Stimulated activated CD8-positive, alpha-beta memory T cell treated with anti-CD3 and anti-CD28 coated beads, Interleukin-12 subunit alpha, Interleukin-12 subunit beta, amount 100 ng/mL, for 1 hour (primary cell): ENCODE data around the gene RNU6-1.

Source experiments
- DNase-seq: peaks from one replicate; pipeline ENCODE4 v3.0.0-alpha.2; 2020; ENCODE audit warnings: low read depth

Gene RNU6-1

GRCh38 chr15:67820992-67821783 lies 18.7 kb downstream of the RNU6-1 start:
- no peak for DNase-seq

DNA sequence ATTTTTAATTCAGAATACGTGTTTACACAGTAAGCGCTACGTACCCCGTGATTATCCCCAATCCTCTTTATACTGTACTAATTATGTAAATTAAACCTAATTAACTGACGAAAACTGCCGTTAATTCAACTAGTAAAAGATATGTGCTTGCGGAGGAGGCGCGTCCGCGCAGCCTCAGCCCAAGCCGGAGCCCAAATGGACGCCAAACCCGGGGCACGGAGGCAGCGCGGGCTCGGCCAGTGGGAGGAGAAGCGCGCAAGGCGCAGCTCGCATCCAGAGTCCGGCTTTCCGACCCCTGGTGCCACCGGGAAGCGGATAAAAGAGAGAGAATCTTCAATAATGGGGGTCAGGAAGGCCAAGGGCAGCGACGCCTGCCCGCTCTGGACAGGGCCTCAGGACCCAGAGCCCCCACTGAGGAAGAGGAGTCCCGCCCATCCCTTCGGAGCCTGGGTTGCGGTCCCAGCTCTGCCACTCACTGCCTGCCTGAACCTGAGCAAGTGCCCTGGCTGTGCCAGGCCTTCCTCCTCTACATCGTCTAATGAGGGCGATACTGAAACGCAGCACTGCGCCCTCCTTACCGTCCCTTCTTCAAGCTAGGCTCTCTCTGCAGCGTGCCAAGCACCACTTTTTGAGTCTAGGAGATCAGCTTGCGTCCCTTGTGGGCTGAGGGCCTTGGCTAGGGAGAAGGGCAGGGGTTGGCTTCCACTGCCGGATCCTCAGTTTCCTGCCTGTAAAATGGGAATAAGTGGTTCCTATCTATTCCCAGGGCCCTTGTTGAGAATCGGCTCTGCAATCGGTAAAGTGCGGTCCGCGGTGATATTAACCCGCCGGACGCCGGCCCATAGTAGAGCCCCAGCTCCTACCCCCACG lies 19.5 kb downstream of the RNU6-1 start:
- no peak for DNase-seq

DNA sequence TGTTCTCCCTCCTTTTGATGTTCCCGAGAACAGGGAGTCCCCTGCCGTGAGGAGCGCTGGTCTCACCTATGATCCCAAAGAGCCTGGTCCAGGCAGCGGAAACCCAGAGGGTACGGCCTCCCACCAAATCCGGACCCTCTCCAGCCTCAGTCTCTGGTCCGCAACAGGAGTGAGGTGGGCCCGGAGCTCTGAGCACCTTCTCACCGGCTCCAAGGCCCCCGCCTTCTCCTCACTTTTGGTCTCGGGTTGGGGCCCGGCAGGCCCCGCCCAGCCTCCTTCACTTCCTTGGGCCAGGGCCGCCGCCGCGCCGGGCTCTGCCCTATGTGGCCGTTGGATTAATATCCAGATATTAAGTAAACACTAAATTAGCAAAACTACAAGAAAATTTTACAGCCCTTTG lies 20.2 kb downstream of the RNU6-1 start:
- DNase-seq = no peak

DNA sequence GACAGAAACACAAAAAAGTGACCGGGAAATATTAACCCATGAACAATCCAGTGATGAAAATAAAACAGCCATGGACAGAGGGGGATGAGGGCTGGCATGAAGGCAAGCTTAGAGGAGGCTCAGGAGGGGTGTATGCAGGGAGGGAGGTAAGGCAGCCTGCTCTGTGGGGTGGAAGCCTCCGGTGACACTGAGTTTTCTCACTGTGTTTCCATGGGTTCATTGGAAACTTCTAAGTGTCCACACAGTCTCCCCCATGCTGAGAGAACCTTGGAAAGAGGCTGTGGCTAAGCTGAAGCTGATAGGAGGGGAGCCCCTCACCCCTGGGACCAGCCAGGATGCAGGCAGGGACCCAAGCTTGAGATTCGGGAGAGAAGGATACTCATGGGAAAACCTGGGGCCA lies 21.4 kb downstream of the RNU6-1 start:
- DNase-seq = no peak

DNA sequence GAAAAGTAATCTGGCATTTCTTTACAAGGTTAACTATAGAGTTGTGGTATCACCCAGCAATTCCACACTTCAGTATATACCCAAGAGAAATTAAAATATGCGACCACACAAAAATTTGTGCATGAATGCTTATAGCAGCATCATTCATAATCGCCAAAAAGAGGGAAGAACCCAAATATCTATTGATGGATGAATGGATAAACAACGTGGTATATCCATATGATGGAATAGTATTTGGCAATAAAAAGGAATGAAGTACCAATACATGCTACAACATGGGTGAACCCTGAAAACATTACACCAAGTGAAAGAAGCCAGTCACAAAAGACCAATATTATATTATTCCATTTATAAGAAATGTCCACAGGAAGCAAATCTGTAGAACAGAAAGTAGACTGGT lies 23.2 kb downstream of the RNU6-1 start:
- no peak for DNase-seq

- no peak for DNase-seq
These were observed 24.7 kb downstream of the RNU6-1 start for GRCh38 chr15:67815036-67815592.

- DNase-seq = no peak
These were observed 26.7 kb downstream of the RNU6-1 start for GRCh38 chr15:67813104-67813634.

DNA sequence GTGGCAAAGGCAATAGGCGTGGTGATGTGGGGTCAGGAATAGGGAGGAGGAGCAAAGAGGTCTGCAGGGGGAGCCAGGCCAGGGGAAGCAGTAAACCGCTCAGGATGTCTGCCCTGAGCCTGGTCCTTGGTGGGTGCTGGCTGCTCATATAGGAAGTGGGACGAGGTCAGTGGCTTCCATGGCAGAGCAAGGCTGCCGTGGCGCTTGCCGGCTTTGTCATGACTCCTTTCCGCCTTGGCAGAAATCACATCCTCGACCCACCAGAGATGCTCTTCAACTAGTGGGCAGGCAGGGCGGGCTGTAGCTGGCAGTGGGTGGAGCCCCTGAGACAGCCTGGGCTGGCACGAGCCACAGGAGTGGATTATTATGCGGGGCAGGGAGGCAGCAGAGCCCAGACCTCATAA lies 27.6 kb downstream of the RNU6-1 start:
- DNase-seq = no peak

DNA sequence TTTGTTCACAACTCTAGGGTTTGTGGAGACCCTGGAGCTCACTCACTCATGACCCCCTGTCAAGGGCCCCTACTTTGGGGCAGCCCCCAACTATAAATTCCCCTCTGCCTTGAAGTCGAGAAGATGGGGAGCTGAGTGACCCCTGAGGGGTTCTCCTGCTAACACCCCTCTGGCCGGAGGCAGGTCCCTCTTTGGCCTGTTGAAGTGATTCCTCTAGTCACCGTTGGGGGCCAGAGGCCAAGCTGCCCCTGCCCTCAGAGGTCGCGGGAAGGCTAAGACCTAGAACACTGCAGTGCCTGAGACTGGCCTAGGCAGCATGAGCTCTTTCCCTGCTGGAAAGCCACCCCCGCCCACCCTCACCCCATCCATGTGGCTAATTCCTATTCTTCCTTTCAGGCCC lies 30.0 kb downstream of the RNU6-1 start:
- DNase-seq = no peak

DNA sequence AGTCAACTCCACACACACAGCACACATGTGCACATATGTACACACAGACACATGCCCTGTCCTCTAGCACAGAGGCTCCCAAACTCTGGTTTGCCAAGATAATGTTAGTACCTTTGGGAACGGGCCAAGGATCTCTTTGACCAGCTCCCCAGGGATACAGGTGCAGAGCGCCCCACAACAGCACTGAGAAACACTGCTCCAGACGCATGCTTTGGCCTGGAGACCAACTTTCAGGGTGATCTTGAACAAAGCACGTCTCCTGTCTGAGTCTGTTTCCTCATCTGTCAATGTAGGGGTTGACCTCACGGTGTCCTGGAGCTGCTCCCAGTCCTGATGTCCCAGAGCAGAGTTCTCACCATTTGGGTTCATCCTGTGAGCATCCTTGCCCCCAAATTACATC lies 30.4 kb downstream of the RNU6-1 start:
- no peak for DNase-seq

DNA sequence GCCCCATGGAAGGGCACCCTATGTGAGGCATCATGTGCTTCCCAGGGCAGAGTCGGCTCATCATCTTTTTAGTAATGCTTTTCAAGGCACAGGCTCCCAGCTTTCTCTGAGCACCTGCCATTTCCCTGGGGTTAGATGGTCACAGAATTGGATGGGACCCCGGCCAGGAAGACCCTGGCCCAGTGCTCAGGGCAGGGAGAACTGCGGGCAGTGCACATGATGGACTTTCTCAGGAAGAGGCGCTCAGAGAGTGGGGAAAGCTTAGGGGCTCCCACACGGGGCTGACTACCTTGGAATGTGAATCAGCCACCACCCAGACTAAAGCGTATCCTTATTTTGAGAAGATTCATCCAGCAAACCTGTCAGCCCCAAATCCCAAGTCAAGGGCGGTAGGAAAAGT lies 31.0 kb downstream of the RNU6-1 start:
- DNase-seq = no peak

DNA sequence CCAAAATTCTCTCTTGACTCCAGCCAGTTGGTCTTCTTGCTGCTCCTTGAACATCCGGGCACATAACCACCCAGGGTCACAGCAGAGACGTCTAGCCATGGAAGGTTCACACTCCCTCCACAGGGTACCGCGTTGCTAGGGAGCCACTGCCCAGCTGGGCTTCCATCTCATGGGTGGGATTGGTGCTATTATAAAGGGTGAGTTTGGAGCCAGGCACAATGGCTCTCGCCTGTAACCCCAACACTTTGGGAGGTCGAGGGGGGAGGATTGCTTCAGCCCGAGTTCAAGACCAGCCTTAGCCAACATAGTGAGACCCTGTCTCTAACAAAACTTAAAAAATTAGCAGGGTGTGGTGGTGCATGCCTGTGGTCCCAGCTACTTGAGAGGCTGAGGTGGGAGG lies 32.0 kb downstream of the RNU6-1 start:
- no peak for DNase-seq

DNA sequence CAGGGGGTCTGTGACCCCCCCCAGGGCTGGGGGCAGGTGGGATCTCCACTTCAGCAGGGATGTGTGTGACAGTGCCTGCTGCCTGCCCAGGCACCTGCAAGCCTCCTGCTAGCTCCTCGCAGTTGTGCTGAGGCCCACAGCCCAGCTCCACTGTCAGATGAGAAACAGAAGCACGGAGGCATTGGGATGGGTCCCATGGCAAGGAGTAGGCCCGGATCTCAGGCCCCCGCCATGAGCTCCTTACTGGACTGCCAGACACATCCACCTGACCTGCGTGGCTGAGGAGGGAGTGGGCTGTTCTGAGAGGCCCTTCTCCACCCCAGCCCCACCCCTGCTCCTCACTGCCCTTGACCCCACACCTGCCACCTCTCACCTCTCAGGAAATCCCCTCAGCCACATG lies 32.7 kb downstream of the RNU6-1 start:
- no peak for DNase-seq

GRCh38 chr15:67806536-67806935 lies 33.3 kb downstream of the RNU6-1 start:
- DNase-seq = no peak

GRCh38 chr15:67805666-67806516 lies 34.0 kb downstream of the RNU6-1 start:
- DNase-seq = no peak

DNA sequence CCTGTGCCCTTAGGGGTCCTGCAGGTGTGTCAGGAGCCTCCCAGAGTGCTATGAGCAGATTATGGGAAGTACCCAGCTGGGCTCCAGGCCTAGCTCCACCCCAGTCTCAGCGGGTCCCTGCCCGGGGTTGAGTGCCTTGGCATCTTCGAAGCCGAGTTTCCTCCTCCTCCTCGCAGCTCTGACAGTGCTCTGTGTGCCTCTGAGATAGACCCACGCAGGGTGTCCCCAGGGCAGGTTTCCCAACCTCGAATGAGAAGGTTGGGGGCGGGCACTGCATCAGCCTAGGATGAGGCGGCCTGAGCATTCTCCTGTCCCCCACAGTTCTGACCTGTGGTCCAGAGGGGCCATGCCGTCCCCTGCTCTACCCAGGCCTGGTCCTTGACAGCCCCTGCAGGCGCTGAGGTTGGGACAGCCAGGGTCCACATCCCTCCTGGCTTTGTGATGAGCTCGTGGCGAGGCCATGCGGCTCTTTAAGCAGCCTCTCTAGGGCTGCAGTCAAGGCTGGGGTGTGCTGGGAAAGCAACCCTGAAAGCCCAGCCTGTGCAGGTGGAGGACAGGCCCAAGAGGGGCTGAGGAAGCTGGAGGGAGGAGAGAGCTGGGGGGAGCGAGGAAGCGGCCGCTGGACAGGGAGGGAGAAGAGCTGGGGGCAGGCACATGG lies 34.7 kb downstream of the RNU6-1 start:
- DNase-seq = no peak

DNA sequence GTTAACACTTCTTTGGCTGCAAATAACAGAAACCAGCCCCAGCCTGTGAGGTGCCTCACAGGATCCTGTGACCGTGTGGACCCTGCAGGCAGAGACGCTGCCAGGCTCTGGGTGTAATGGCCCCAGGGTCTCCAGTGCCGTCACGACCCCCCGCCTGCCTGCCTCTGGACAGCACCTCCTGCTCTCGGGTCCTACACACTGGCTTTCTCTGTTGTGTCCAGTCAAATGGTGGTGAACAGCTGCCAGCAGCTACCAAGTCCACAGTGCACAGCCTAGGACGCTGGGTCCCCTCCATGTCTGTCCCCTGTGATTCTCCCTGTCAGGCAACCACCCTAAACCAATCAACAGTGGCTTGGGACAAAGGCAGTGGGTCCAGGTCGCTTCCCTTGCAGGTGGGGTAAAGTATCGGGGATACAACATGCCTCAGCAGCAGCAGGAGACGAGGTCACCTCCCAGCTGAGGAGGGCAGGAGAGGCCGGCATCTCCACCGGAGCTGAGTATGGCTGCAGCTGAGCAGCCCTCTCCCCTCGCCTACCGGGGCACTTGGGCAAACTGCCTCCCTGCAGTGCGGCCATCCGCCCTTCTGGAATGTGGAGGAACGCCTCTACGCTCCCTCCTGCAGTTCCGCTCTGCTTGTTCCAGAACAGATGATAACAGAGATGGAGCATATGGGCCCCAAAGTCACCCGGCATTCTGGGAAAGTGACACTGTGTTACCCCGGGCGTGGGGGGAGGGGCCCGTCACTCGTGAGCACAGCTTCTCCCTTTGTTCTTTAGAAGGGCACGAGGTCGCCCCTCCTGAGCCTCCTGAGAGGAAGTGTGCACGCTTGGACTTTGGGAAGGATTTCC lies 35.6 kb downstream of the RNU6-1 start:
- no peak for DNase-seq

- no peak for DNase-seq
These were observed 36.5 kb downstream of the RNU6-1 start for GRCh38 chr15:67803299-67803698.

DNA sequence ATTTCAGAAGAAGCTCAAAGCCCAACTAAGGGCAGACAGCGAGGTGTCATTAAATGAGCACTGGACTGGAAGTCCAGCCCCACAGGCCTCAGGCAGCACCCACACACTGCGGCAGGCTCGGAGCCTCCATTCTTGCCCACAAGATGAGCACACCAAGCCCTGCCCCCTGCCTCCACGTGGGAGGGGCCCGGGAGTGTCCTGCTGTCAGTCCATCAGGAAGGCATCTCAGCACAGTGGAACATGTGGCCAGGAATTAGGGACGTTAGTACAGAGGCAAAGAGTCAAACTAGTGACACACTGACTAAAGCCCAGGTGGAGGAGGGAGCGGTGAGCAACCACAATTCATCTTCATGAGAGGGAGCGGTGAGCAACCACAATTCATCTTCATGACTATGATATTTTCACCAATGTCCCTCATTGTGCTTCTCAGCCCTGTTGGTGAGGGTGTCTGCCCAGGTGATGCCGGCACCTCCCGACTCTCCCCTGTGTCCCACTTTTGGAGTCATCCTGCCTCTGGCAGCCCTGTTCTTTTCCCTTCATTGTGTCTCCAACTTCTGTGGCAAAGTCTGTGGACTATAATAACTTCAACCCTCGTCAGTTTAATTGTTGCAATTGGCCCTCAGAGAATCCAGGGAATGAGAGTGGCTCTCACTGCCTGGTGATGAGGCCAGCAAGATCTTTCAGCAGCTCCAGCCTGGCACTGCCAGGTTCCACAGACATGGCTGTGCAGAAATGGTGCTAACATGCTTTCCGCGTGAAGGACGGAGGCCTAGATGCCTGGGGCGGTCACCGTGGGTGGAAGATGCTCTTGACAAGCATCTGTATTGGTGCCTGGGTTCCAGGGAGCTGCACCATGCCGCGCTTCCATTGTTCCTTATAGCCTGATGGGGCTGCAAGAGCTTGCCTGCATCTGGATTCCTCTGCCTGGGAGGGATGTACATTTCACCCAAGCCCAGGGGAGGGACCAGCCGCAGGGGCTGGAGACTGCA lies 37.6 kb downstream of the RNU6-1 start:
- no peak for DNase-seq
